ENCODE measurements around the gene UNC5CL. TPM values are rescaled to one million over a fixed set of nuclear protein-coding genes. Genes with fewer than 3 reads are reported as not detected.

UNC5CL gene
- total and polyA plus RNA-seq, 2 donors from 2014 or later, result 41.3 to 53.7 TPM

- FAIRE-seq (no peak), DNase-seq (no peak)
- H3K9me3 ChIP-seq (ENCODE audit: control insufficient read depth in 2 of 3, insufficient read depth in 1 of 3, low read length in 3 of 3), result no peaks in the 10 kb centered on the region
- no peak overlapping the region for H3K9ac ChIP-seq (ENCODE audit: low read length in 3 of 3)
- TF ChIP-seq CTCF (IDR thresholded peaks at IDR 0.05; ENCODE audit: borderline replicate concordance, extremely low read depth, insufficient read depth), result no peak
- peaks cover 0 to 5% (median 0%) of the 10 kb centered on the region in 3 donors for H3K4me1 ChIP-seq (ENCODE audit: control insufficient read depth in 2 of 3, insufficient read depth in 2 of 3, low read depth in 1 of 3, low read length in 3 of 3)
- no peak overlapping the region for H3K4me3 ChIP-seq (ENCODE audit: low read length in 3 of 3)
- H3K27ac ChIP-seq (ENCODE audit: low read depth in 2 of 2, low read length in 2 of 2), result no peak overlapping the region
- no peaks in the 10 kb centered on the region for H3K27me3 ChIP-seq (ENCODE audit: control insufficient read depth, insufficient read depth, low read length)
- H3K36me3 ChIP-seq (ENCODE audit: control insufficient read depth in 2 of 3, insufficient read depth in 3 of 3, low read length in 3 of 3), result no peaks in the 10 kb centered on the region
- intact Hi-C loops (cut with DNase I), result no loop called here
Observed at GRCh38 chr6:40990301-40990700, 48.7 kb downstream of the UNC5CL start.

GRCh38 chr6:40989204-40990169 lies 49.5 kb downstream of the UNC5CL start:
- Histone ChIP-seq H3K27me3 (ENCODE audit: control insufficient read depth, insufficient read depth, low read length) (no peaks in the 10 kb centered on the region), H3K36me3 (ENCODE audit: control insufficient read depth in 2 of 3, insufficient read depth in 3 of 3, low read length in 3 of 3) (no peaks in the 10 kb centered on the region), H3K4me1 (ENCODE audit: control insufficient read depth in 2 of 3, insufficient read depth in 2 of 3, low read depth in 1 of 3, low read length in 3 of 3) (peaks cover 0 to 5% (median 0%) of the 10 kb centered on the region in 3 donors), H3K4me3 (ENCODE audit: low read length in 3 of 3) (no peak overlapping the region), H3K9ac (ENCODE audit: low read length in 3 of 3) (no peak overlapping the region), H3K9me3 (ENCODE audit: control insufficient read depth in 2 of 3, insufficient read depth in 1 of 3, low read length in 3 of 3) (no peaks in the 10 kb centered on the region), H3K27ac (ENCODE audit: low read depth in 2 of 2, low read length in 2 of 2) (no peak overlapping the region)
- FAIRE-seq (no peak), DNase-seq (no peak)
- no peak for TF ChIP-seq CTCF (IDR thresholded peaks at IDR 0.05; ENCODE audit: borderline replicate concordance, extremely low read depth, insufficient read depth)
- intact Hi-C loops (cut with DNase I), result no loop called here

- no peak overlapping the region for H3K9ac ChIP-seq (ENCODE audit: low read length in 3 of 3)
- FAIRE-seq (no peak), DNase-seq (no peak)
- intact Hi-C loops (cut with DNase I), result no loop called here
- H3K9me3 ChIP-seq (ENCODE audit: control insufficient read depth in 2 of 3, insufficient read depth in 1 of 3, low read length in 3 of 3), result no peaks in the 10 kb centered on the region
- no peak for TF ChIP-seq CTCF (IDR thresholded peaks at IDR 0.05; ENCODE audit: borderline replicate concordance, extremely low read depth, insufficient read depth)
- no peak overlapping the region for H3K4me3 ChIP-seq (ENCODE audit: low read length in 3 of 3)
- H3K27me3 ChIP-seq (ENCODE audit: control insufficient read depth, insufficient read depth, low read length), result no peaks in the 10 kb centered on the region
- peaks cover 0 to 5% (median 0%) of the 10 kb centered on the region in 3 donors for H3K4me1 ChIP-seq (ENCODE audit: control insufficient read depth in 2 of 3, insufficient read depth in 2 of 3, low read depth in 1 of 3, low read length in 3 of 3)
- no peak overlapping the region for H3K27ac ChIP-seq (ENCODE audit: low read depth in 2 of 2, low read length in 2 of 2)
- no peaks in the 10 kb centered on the region for H3K36me3 ChIP-seq (ENCODE audit: control insufficient read depth in 2 of 3, insufficient read depth in 3 of 3, low read length in 3 of 3)
Observed at GRCh38 chr6:40988634-40989033, 50.4 kb downstream of the UNC5CL start.

Measured in kidney (tissue), 14 donors.